ENCODE data around the gene PPL.
"Not testable (repeated sequence)": the region's sequence is repeated elsewhere in the genome, so short reads cannot be mapped to it uniquely, and the experiment has no call there.

PPL gene

GRCh38 chr16:4957720-4958509, 21.0 kb upstream of the PPL start, which contains the start of gene SEC14L5:
SEC14L5 (plus strand) TSS chr16:4958330; CDS start chr16:4959324, 994 bp downstream.
- in situ Hi-C loops (cut with MboI; ENCODE audit: low pct_unique_long_range_greater_than_20kb, low sequenced_read_pairs, unreplicated experiment), result no loop called here
- DNase-seq (ENCODE audit: low spot score), result peak; percentile 100
- TF ChIP-seq, protein P1, sequence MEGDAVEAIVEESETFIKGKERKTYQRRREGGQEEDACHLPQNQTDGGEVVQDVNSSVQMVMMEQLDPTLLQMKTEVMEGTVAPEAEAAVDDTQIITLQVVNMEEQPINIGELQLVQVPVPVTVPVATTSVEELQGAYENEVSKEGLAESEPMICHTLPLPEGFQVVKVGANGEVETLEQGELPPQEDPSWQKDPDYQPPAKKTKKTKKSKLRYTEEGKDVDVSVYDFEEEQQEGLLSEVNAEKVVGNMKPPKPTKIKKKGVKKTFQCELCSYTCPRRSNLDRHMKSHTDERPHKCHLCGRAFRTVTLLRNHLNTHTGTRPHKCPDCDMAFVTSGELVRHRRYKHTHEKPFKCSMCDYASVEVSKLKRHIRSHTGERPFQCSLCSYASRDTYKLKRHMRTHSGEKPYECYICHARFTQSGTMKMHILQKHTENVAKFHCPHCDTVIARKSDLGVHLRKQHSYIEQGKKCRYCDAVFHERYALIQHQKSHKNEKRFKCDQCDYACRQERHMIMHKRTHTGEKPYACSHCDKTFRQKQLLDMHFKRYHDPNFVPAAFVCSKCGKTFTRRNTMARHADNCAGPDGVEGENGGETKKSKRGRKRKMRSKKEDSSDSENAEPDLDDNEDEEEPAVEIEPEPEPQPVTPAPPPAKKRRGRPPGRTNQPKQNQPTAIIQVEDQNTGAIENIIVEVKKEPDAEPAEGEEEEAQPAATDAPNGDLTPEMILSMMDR (IDR thresholded peaks at IDR 0.05; ENCODE audit: extremely low read depth, insufficient read depth, missing control alignments), result peak; percentile 17

- TF ChIP-seq, protein P1 (IDR thresholded peaks at IDR 0.05; ENCODE audit: extremely low read depth, insufficient read depth, missing control alignments), result no peak
- in situ Hi-C loops (cut with MboI; ENCODE audit: low pct_unique_long_range_greater_than_20kb, low sequenced_read_pairs, unreplicated experiment), result no loop called here
- no peak for DNase-seq (ENCODE audit: low spot score)
These were observed 20.4 kb upstream of the PPL start for GRCh38 chr16:4957420-4957719.

- TF ChIP-seq, protein P1 (IDR thresholded peaks at IDR 0.05; ENCODE audit: extremely low read depth, insufficient read depth, missing control alignments), result no peak
- DNase-seq (ENCODE audit: low spot score), result no peak
- in situ Hi-C loops (cut with MboI; ENCODE audit: low pct_unique_long_range_greater_than_20kb, low sequenced_read_pairs, unreplicated experiment), result no loop called here
These were observed 17.8 kb upstream of the PPL start for GRCh38 chr16:4954714-4955113.

- in situ Hi-C loops (cut with MboI; ENCODE audit: low pct_unique_long_range_greater_than_20kb, low sequenced_read_pairs, unreplicated experiment); DNase-seq (ENCODE audit: low spot score): not testable (repeated sequence)
These were observed 14.6 kb upstream of the PPL start for GRCh38 chr16:4951583-4951982.

DNA sequence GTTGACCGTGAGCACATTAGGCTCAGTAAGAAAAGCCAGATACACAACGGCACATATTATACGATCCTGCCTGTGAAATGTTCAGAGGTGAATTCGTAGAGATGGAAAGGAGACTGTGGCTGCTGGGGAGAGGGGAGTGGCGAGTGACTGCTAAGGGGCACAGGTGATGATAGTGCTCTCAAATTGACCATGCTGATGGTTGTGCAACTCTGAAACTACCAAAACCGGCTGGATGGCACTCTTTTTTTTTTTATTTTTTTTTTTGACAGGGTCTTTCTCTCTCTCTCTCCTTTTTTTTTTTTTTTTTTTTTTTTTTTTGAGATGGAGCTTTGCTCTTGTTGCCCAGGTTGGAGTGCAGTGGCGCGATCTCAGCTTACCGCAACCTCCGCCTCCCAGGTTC, 13.0 kb upstream of the PPL start:
- TF ChIP-seq, protein P1 (IDR thresholded peaks at IDR 0.05; ENCODE audit: extremely low read depth, insufficient read depth, missing control alignments), result no peak
- DNase-seq (ENCODE audit: low spot score), result no peak
- in situ Hi-C loops (cut with MboI; ENCODE audit: low pct_unique_long_range_greater_than_20kb, low sequenced_read_pairs, unreplicated experiment), result no loop called here

GRCh38 chr16:4948903-4949766, 12.2 kb upstream of the PPL start:
- no peak for DNase-seq (ENCODE audit: low spot score)
- in situ Hi-C loops (cut with MboI; ENCODE audit: low pct_unique_long_range_greater_than_20kb, low sequenced_read_pairs, unreplicated experiment), result no loop called here
- TF ChIP-seq, protein P1 (IDR thresholded peaks at IDR 0.05; ENCODE audit: extremely low read depth, insufficient read depth, missing control alignments), result no peak
